A549 (cell line): ENCODE data around the gene NLRC5. TPM values are rescaled to one million over a fixed set of nuclear protein-coding genes. Genes with fewer than 3 reads are reported as not detected.

Experiments
- ATAC-seq, 2 experiments: fragments of 200-7000 bp in 1 of 2; fragments of >200 bp in 1 of 2; cut with Nextera tagmentation in 1 of 2; cut with Tn5 transposase in 1 of 2; 3 replicates each; pipeline versions ENCODE4 v1.8.0 to v1.9.1; 2018 to 2020; ENCODE audit warnings: mild to moderate bottlenecking in 1 of 2, moderate library complexity in 1 of 2
- CTCF ChIA-PET: fragments of 300-600 bp; sonication (Branson Sonifier 250); formaldehyde crosslinking; extraction: SDS; loops from one replicate; lab custom pipeline; 2021; ENCODE audit warnings: antibody characterized with exemption, inconsistent platforms; lab: Yijun Ruan, JAX
- POLR2A ChIA-PET: fragments of 350-600 bp; formaldehyde crosslinking; extraction: SDS; loops from one replicate; lab custom pipeline; 2021; ENCODE audit warnings: antibody characterized with exemption, inconsistent platforms; lab: Yijun Ruan, JAX
- DNase-seq, 2 experiments: peaks; one replicate each; pipeline versions ENCODE4 v3.0.0 to v3.0.0-alpha.2; 2011 to 2016; ENCODE audit warnings: low read depth in 1 of 2, low spot score in 1 of 2
- FAIRE-seq: peaks from 2 replicates; lab custom pipeline; 2011; peaks lifted over from hg19 to GRCh38; lab: Jason Lieb, UNC
- H3K27ac ChIP-seq, 2 experiments: fragments of >200 bp; sonication (Bioruptor Twin); formaldehyde crosslinking; 3 replicates each; pipeline ENCODE4 v1.5.1; 2016 to 2017
- H3K4me1 ChIP-seq: fragments of >200 bp; sonication (Bioruptor Twin); formaldehyde crosslinking; 3 replicates; pipeline ENCODE4 v1.6.1; 2016
- H3K4me2 ChIP-seq: fragments of >200 bp; sonication (Bioruptor Twin); formaldehyde crosslinking; 3 replicates; pipeline ENCODE4 v1.6.1; 2016
- H3K4me3 ChIP-seq: fragments of >200 bp; sonication (Bioruptor Twin); formaldehyde crosslinking; 3 replicates; pipeline ENCODE4 v1.5.1; 2016
- H3K9me3 ChIP-seq: fragments of >200 bp; sonication (Bioruptor Twin); formaldehyde crosslinking; 3 replicates; pipeline ENCODE4 v1.6.1; 2016
- BHLHE40 ChIP-seq: IDR thresholded peaks from 2 replicates; pipeline ENCODE4 v1.6.1; 2012; ENCODE audit warnings: low read depth, low read length, inconsistent platforms
- CBX8 ChIP-seq: fragments of 200-600 bp; sonication (generic); IDR thresholded peaks from 2 replicates; pipeline ENCODE4 v1.6.1; 2016
- EHMT2 ChIP-seq: fragments of 200-600 bp; sonication (generic); IDR thresholded peaks from 2 replicates; pipeline ENCODE4 v1.6.1; 2016; ENCODE audit warnings: antibody characterized with exemption, low read depth, mild to moderate bottlenecking, moderate library complexity
- ELK1 ChIP-seq: fragments of 150-350 bp; IDR thresholded peaks from 2 replicates; pipeline ENCODE4 v1.6.1; 2014; ENCODE audit warnings: low read depth, mild to moderate bottlenecking, low read length
- ESRRA ChIP-seq: fragments of 150-350 bp; IDR thresholded peaks from 2 replicates; pipeline ENCODE4 v1.6.1; 2014; ENCODE audit warnings: mild to moderate bottlenecking, low read length, borderline replicate concordance
- FOSB ChIP-seq: fragments of 250-450 bp; sonication (Bioruptor Pico); IDR thresholded peaks from 2 replicates; pipeline ENCODE4 v1.5.0; 2020; ENCODE audit warnings: mild to moderate bottlenecking, moderate library complexity
- FOSL2 ChIP-seq, 2 experiments: fragments of 450-650 bp in 1 of 2; fragments of >200 bp in 1 of 2; sonication (Bioruptor Twin) in 1 of 2; formaldehyde crosslinking; IDR thresholded peaks; 2 replicates each; pipeline versions ENCODE4 v1.5.0 to v1.6.1; 2016 to 2020; ENCODE audit warnings: mild to moderate bottlenecking in 1 of 2, moderate library complexity in 1 of 2
- HDAC2 ChIP-seq: fragments of 200-600 bp; sonication (generic); IDR thresholded peaks from 2 replicates; pipeline ENCODE4 v1.6.1; 2016
- HMGXB4 ChIP-seq: fragments of 250-450 bp; sonication (Bioruptor Pico); IDR thresholded peaks from 2 replicates; pipeline ENCODE4 v1.5.0; 2021; ENCODE audit warnings: mild to moderate bottlenecking, moderate library complexity, borderline replicate concordance
- HOXB13 ChIP-seq: fragments of 250-450 bp; sonication (Bioruptor Pico); IDR thresholded peaks from 2 replicates; pipeline ENCODE4 v1.5.0; 2020; ENCODE audit warnings: low read depth, mild to moderate bottlenecking, moderate library complexity
- HOXB5 ChIP-seq: fragments of 250-450 bp; sonication (Bioruptor Pico); IDR thresholded peaks from 2 replicates; pipeline ENCODE4 v1.5.0; 2020; ENCODE audit warnings: mild to moderate bottlenecking, moderate library complexity
- JUN ChIP-seq, 2 experiments: fragments of >200 bp; sonication (Bioruptor Twin); formaldehyde crosslinking; IDR thresholded peaks; 2 replicates in 1 of 2; 3 replicates in 1 of 2; pipeline ENCODE4 v1.6.1; 2016 to 2017
- KDM5A ChIP-seq: fragments of 200-600 bp; sonication (generic); IDR thresholded peaks from 2 replicates; pipeline ENCODE4 v1.6.1; 2016; ENCODE audit warnings: antibody characterized with exemption, mild to moderate bottlenecking
- MYC ChIP-seq: IDR thresholded peaks from 2 replicates; pipeline ENCODE4 v1.6.1; 2012; ENCODE audit warnings: mild to moderate bottlenecking, inconsistent platforms, low read length, improper control_type of control experiment, borderline replicate concordance
- NFE2L2 ChIP-seq: fragments of 150-350 bp; conservative IDR thresholded peaks from 2 replicates; pipeline ENCODE4 v1.6.1; 2014; ENCODE audit warnings: low read length
- NPAS2 ChIP-seq: fragments of 250-450 bp; sonication (Bioruptor Pico); IDR thresholded peaks from 2 replicates; pipeline ENCODE4 v1.8.0; 2022; ENCODE audit warnings: mild to moderate bottlenecking, moderate library complexity, borderline replicate concordance
- RARB ChIP-seq: fragments of 250-450 bp; sonication (Bioruptor Pico); IDR thresholded peaks from 2 replicates; pipeline ENCODE4 v1.8.0; 2021; ENCODE audit warnings: mild to moderate bottlenecking, moderate library complexity
- RFX5 ChIP-seq: fragments of 450-650 bp; IDR thresholded peaks from 2 replicates; pipeline ENCODE4 v1.7.1; 2014; ENCODE audit warnings: antibody characterized with exemption, mild to moderate bottlenecking, moderate library complexity
- SREBF2 ChIP-seq: fragments of 450-650 bp; IDR thresholded peaks from 2 replicates; pipeline ENCODE4 v1.6.1; 2014; ENCODE audit warnings: mild to moderate bottlenecking, moderate library complexity
- TFCP2L1 ChIP-seq: fragments of 250-450 bp; sonication (Bioruptor Pico); IDR thresholded peaks from 2 replicates; pipeline ENCODE4 v1.5.0; 2021; ENCODE audit warnings: mild to moderate bottlenecking
- TP53 ChIP-seq: fragments of 250-450 bp; sonication (Bioruptor Pico); IDR thresholded peaks from 2 replicates; pipeline ENCODE4 v1.5.0; 2021; ENCODE audit warnings: mild to moderate bottlenecking, moderate library complexity
- ZC3H11A ChIP-seq: fragments of 450-650 bp; IDR thresholded peaks from 2 replicates; pipeline ENCODE4 v1.6.1; 2014; ENCODE audit warnings: antibody characterized with exemption, mild to moderate bottlenecking
- ZFP36 ChIP-seq: fragments of 450-650 bp; IDR thresholded peaks from 2 replicates; pipeline ENCODE4 v1.6.1; 2014; ENCODE audit warnings: borderline replicate concordance; ENCODE audit not compliant: partially characterized antibody
- WGBS: methylation state at CpG from one replicate; pipeline ENCODE4 v1.1.6; 2017; ENCODE audit errors: missing lambda C conversion rate; 5-methylcytosine and 5-hydroxymethylcytosine counted together
- polyA plus RNA-seq, 4 experiments: library from polyadenylated mRNA; depleted of rRNA in 3 of 4; stranded (reverse); fragments of >200 nt; fragmentation: RNase III in 1 of 4; extraction: RNeasy Plus Mini Kit Qiagen cat#74134 plus additional on column Dnase treatment in 1 of 4; gene quantifications; 2 replicates in 3 of 4; 3 replicates in 1 of 4; pipeline ENCODE4 v1.2.3, GENCODE V29; 2011 to 2017
- TF ChIP-seq, protein P1 (sequence below): fragments of >200 bp; sonication (Bioruptor Twin); formaldehyde crosslinking; IDR thresholded peaks from 3 replicates; pipeline ENCODE4 v1.5.1; 2016

Gene NLRC5
- polyA plus RNA-seq, 2 of the 4 experiments (the other 2 are of a cell fraction), result 2.5 to 3.6 TPM

- CTCF ChIA-PET, result interaction anchor here (1.3 to 7.8 kb wide), 3 partner anchors 9 to 73 kb away, joined by 3 to 101 read pairs (median 72); no protein-coding TSS in a partner anchor
Observed at GRCh38 chr16:57094911-57095310, 105.6 kb downstream of the NLRC5 start.

GRCh38 chr16:57096192-57096591, 106.8 kb downstream of the NLRC5 start:
- Histone ChIP-seq H3K4me2 (no peak overlapping the region), H3K4me1 (peaks cover 25% of the 10 kb centered on the region), H3K4me3 (no peak overlapping the region), H3K27ac (no peak overlapping the region), H3K9me3 (no peaks in the 10 kb centered on the region)
- 95% methylated on average over 3 of the region's 3 CpGs for WGBS
- ATAC-seq, result no peak
- POLR2A ChIA-PET, result no interaction called here
- CTCF ChIA-PET, result interaction anchor here (0.6 to 7.8 kb wide), 6 partner anchors 15 to 1446 kb away, joined by 3 to 101 read pairs (median 4); no protein-coding TSS in a partner anchor
- FAIRE-seq, result no peak
- DNase-seq, result no peak
- TF ChIP-seq MYC (no peak), ELK1 (no peak), HOXB13 (CRISPR knock-in tag) (no peak), CBX8 (no peak), HDAC2 (no peak)
- TF ChIP-seq, all 56 proteins: peak for 0

More at GRCh38 chr16:57094911-57095310, 105.6 kb downstream of the NLRC5 start:
- H3K4me2 ChIP-seq, result no peak overlapping the region
- ATAC-seq (no peak), DNase-seq (no peak), FAIRE-seq (no peak)
- no peak overlapping the region for H3K4me3 ChIP-seq
- WGBS, result 88% methylated on average over 5 of the region's 5 CpGs
- TF ChIP-seq TFCP2L1 (CRISPR knock-in tag), result no peak
- no peak for TF ChIP-seq JUN (IDR thresholded peaks at IDR 0.05)
- TF ChIP-seq SREBF2, result no peak
- TF ChIP-seq BHLHE40, result no peak
- no peak for TF ChIP-seq NPAS2
- no peak for TF ChIP-seq RFX5
- no peak for TF ChIP-seq HOXB5
- no peak for TF ChIP-seq FOSL2 (IDR thresholded peaks at IDR 0.05)
- no peak for TF ChIP-seq FOSL2 (CRISPR knock-in tag; IDR thresholded peaks at IDR 0.05)
- no peak for TF ChIP-seq EHMT2
- no peak for TF ChIP-seq ZC3H11A
- no peak for TF ChIP-seq ZFP36
- TF ChIP-seq TP53 (CRISPR knock-in tag), result no peak
- no peak for TF ChIP-seq FOSB (CRISPR knock-in tag)
- TF ChIP-seq, protein P1, sequence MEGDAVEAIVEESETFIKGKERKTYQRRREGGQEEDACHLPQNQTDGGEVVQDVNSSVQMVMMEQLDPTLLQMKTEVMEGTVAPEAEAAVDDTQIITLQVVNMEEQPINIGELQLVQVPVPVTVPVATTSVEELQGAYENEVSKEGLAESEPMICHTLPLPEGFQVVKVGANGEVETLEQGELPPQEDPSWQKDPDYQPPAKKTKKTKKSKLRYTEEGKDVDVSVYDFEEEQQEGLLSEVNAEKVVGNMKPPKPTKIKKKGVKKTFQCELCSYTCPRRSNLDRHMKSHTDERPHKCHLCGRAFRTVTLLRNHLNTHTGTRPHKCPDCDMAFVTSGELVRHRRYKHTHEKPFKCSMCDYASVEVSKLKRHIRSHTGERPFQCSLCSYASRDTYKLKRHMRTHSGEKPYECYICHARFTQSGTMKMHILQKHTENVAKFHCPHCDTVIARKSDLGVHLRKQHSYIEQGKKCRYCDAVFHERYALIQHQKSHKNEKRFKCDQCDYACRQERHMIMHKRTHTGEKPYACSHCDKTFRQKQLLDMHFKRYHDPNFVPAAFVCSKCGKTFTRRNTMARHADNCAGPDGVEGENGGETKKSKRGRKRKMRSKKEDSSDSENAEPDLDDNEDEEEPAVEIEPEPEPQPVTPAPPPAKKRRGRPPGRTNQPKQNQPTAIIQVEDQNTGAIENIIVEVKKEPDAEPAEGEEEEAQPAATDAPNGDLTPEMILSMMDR, result no peak
- no peak for TF ChIP-seq ESRRA
- no peak for TF ChIP-seq RARB (CRISPR knock-in tag)
- no peak for TF ChIP-seq HMGXB4 (CRISPR knock-in tag)
- no peak for TF ChIP-seq KDM5A
- TF ChIP-seq MYC, result no peak
- TF ChIP-seq NFE2L2, result no peak
- H3K4me1 ChIP-seq, result peaks cover 21% of the 10 kb centered on the region
- H3K9me3 ChIP-seq, result no peaks in the 10 kb centered on the region
- no peak overlapping the region for H3K27ac ChIP-seq
- POLR2A ChIA-PET, result no interaction called here
